ENCODE measurements around the gene STARD3. TPM values are rescaled to one million over a fixed set of nuclear protein-coding genes. Genes with fewer than 3 reads are reported as not detected.
"Not testable (repeated sequence)": the region's sequence is repeated elsewhere in the genome, so short reads cannot be mapped to it uniquely, and the experiment has no call there.

The STARD3 gene
- total RNA-seq (2021; fragmentation: NEBNext Ultra II Directional; extraction: Animal tissue kit (Norgen Biotek cat#: 25700)) = 10 to 100 TPM; 44.0 to 52.3 (median 46.3) TPM
- long read RNA-seq, transcript STARD3-201 (15 exons, 2,132 nt) = major isoform, 43 of 78 reads
- long read RNA-seq, partial matches to known transcripts = 5 of 78 reads
- long read RNA-seq, other reads (novel, unspliced or antisense) = 28 of 78 reads

DNA sequence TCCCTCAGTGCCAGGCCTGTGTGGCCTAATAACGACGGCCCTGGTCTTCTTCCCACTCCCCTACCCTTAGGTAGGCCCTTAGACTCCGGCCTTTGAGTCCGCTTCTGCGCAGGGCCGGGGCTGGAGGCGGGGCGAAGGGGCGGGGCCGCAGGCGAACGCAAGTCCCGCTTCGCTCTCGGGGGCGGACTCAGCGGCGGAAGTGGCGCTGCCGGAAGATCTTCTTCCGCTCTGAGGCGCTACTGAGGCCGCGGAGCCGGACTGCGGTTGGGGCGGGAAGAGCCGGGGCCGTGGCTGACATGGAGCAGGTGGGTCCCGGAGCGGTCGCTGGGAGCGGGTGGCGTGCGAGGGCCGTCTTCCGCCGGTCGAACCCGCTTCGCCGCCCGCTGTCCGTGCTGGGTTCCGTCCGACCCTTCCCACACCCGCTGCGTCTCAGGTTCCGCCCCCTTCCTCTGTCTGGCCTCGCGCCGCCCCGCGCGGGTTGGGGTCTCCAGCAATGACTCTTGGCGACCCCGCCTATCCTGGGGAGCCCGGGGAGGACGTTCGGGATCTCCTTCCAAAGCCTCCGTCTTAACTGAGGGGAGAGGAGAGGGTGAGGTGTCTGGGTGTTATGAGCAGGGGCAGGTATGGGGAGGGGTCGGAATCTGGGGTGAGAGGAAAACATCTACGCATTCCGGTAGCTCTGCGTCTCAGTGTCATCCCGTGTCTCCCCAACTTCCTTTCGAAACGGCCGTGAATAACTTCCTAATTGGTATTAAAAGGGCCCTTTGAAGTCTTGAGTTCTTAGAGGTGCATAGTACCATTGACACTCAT is at the start of gene STARD3:
STARD3 (plus strand) TSS at position 218 of the 810 bp plus-strand sequence. CDS start 16,388 bp downstream, outside the sequence.
- peaks cover 34% of the 10 kb centered on the region for H3K4me1 Mint-ChIP-seq (ENCODE audit: low read depth)
- peak; percentile 52 for TF ChIP-seq CTCF (IDR thresholded peaks at IDR 0.05)
- H3K4me3 Mint-ChIP-seq = peak within 1 kb of the TSS; percentile 92
- no peaks in the 10 kb centered on the region for H3K9me3 Mint-ChIP-seq
- DNase-seq = peak; percentile 72
- H3K27ac Mint-ChIP-seq = peak within 1 kb of the TSS; percentile 70
- no peaks in the 10 kb centered on the region for H3K36me3 Mint-ChIP-seq (ENCODE audit: low read depth)
- 0 out of 2 replicates have a peak, but pooled peaks cover 1% of the 10 kb centered on the region for H3K27me3 Mint-ChIP-seq (ENCODE audit: insufficient read depth)

DNA sequence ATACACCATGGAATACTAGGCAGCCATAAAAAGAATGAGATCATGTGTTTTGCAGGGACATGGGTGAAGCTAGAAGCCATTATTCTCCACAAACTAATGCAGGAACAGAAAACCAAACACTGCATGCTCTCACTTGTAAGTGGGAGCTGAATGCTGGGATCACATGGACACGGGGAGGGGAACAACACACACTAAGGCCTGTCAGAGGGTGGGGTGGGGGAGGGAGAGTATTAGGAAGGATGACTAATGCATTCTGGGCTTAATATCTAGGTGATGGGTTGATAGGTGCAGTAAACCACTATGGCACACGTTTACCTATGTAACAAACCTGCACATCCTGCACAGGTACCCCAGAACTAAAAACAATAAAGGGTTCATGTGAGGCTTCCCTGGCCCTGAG is 46.8 kb upstream of the STARD3 start:
- peaks cover 45% of the 10 kb centered on the region for H3K27me3 Mint-ChIP-seq (ENCODE audit: insufficient read depth)
- not testable (repeated sequence) for H3K27ac Mint-ChIP-seq; H3K36me3 Mint-ChIP-seq (ENCODE audit: low read depth); DNase-seq; H3K4me1 Mint-ChIP-seq (ENCODE audit: low read depth); H3K4me3 Mint-ChIP-seq; H3K9me3 Mint-ChIP-seq

GRCh38 chr17:39591958-39592954 is 44.7 kb upstream of the STARD3 start:
- TF ChIP-seq CTCF (IDR thresholded peaks at IDR 0.05) = no peak
- Mint-ChIP-seq H3K9me3 (no peaks in the 10 kb centered on the region), H3K4me3 (no peak overlapping the region), H3K27me3 (ENCODE audit: insufficient read depth) (peaks cover 61% of the 10 kb centered on the region), H3K4me1 (ENCODE audit: low read depth) (no peaks in the 10 kb centered on the region), H3K27ac (no peak overlapping the region), H3K36me3 (ENCODE audit: low read depth) (no peaks in the 10 kb centered on the region)
- DNase-seq = no peak

DNA sequence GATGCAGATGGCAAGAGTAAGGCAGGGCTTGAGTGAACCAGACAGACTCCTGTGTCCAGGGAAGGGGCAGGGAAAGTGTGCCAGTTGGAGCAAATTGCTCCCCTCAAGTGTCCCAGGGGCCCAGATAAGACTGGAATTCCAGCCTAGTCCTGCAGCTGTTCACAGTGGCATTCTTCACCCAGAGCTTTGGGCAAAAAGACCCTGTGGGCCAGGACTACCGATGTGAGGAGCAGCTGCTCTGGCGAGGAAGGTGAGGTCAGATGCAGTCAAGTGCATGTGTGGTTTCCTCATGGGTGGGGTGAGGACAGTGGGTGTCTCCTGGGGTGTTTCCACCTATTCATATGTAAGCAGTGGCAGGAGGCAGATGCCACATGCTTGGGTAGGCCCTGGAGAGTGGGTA is 43.6 kb upstream of the STARD3 start:
- no peaks in the 10 kb centered on the region for H3K9me3 Mint-ChIP-seq
- peaks cover 63% of the 10 kb centered on the region for H3K27me3 Mint-ChIP-seq (ENCODE audit: insufficient read depth)
- no peaks in the 10 kb centered on the region for H3K4me1 Mint-ChIP-seq (ENCODE audit: low read depth)
- H3K4me3 Mint-ChIP-seq = no peak overlapping the region
- TF ChIP-seq CTCF (IDR thresholded peaks at IDR 0.05) = no peak
- no peaks in the 10 kb centered on the region for H3K36me3 Mint-ChIP-seq (ENCODE audit: low read depth)
- no peak for DNase-seq
- no peak overlapping the region for H3K27ac Mint-ChIP-seq

DNA sequence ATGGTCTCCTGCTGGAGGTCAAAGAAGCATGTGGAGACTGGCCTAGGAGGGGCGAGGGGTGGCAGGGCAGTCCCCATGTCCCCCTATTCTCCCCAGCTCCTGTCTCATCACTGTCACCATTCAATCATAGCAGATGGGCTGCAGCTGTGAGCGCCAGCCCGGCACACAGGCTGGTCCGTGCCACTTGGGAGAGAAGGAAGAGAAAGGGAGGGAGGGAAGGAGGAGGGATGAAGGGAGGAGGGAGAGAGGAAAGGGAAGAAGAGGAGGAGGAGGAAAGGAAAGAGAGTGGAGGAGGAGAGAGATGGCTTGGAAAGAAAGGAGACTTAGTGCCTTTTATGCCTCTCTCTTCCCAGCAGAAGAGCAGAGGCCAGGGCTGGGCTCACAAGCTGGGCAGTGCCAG is 41.6 kb upstream of the STARD3 start:
- no peak for TF ChIP-seq CTCF (IDR thresholded peaks at IDR 0.05)
- H3K27ac Mint-ChIP-seq = no peak overlapping the region
- no peak overlapping the region for H3K4me3 Mint-ChIP-seq
- DNase-seq = no peak
- no peaks in the 10 kb centered on the region for H3K36me3 Mint-ChIP-seq (ENCODE audit: low read depth)
- H3K27me3 Mint-ChIP-seq (ENCODE audit: insufficient read depth) = peaks cover 77% of the 10 kb centered on the region
- no peaks in the 10 kb centered on the region for H3K4me1 Mint-ChIP-seq (ENCODE audit: low read depth)
- no peaks in the 10 kb centered on the region for H3K9me3 Mint-ChIP-seq

Measured in HFFc6 (cell line).